HG03565 (cell line): ENCODE measurements around the gene UNC5A.

Experiments
- ATAC-seq: cut with Tn5 transposase; IDR thresholded peaks from one replicate; pipeline ENCODE4 v1.9.1; 2021; ENCODE audit warnings: mild to moderate bottlenecking, moderate library complexity; ENCODE audit not compliant: unreplicated experiment

Gene UNC5A

GRCh38 chr5:176878463-176878862 is 68.1 kb downstream of the UNC5A start:
- ATAC-seq, result no peak

- ATAC-seq, result no peak
These were observed 68.7 kb downstream of the UNC5A start for GRCh38 chr5:176878906-176879662.

DNA sequence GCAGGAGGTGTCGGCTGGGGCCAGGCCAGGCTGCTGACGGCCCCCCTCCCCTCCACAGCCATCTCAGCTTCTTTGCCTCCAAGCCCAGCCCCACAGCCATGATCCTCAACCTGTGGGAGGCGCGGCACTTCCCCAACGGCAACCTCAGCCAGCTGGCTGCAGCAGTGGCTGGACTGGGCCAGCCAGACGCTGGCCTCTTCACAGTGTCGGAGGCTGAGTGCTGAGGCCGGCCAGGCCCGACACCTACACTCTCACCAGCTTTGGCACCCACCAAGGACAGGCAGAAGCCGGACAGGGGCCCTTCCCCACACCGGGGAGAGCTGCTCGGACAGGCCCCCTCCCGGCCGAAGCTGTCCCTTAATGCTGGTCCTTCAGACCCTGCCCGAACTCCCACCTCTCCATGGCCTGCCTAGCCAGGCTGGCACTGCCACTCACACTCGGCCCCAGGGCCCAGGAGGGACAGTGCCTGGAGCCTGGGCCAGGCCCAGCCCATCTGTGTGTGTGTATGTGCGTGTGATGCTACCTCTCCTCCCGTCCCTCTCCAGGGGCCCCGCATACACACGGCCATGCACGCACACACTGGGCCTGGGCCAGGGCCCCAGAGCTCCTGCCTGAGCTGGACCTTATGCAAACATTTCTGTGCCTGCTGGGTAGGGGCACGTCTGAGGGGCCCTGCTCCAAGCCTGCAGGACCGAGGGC is 69.5 kb downstream of the UNC5A start:
- ATAC-seq, result no peak

DNA sequence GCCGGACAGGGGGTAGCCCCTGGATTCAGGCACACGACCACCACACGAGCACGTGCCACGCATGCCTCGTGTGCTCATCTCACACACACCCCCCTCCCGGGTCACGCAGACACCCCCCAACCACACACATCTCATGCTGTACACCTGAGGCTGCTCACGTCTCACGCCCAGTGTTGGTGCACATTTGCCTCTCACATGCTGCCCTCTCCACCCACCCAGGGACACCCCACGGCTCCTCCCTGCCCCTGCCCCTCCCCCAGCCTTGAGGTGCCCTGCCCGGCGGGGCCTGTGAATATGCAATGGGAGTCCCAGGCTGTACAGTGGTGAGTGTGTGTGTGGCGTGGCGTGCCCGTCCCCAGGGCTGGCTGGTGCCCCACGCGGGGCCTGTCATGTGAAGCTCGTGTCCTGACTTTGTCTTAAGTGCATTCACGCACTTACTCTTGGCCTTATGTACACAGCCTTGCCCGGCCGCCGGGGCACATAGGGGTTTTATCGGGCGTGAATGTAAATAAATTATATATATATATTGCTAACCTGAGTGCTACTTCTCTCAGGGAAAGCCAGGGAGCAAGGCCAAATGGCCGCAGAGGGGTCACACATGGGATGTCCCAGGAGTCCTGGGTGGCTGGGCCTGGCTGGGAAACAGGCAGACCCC is 70.1 kb downstream of the UNC5A start:
- no peak for ATAC-seq

DNA sequence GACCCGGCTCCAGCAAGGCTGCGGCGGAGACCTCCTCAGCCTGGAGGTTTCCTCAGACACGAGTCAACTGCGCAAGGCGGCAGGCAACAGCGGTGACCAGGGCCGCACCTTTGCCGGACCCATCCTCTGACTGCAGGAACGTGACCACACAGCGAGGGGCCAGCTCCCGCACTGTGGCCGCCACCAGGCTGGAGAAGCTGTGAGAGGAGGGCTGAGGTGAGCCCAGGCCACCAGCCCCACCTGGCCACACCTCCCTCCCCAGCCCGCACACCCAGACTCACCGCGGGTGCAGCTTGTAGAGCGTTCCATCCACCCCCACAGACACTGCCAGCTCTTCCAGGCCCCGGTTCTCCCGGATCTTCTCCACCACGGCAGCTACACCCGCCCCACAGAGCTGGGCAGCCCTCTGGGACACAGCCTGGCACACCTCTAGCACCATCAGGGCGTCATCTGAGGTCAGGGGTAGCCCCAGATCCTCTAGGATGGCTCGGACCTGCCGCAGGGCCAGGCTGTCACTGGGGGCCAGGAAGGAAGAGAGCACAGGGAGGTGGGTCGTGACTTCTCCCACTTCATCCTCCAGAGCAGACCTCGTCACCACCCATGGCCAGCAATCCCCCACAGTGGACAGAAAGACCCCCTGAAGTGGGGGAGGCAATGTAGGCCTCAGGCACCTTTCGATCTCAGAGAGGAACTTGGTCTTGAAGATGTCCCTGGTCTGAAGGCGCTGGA is 70.8 kb downstream of the UNC5A start:
- no peak for ATAC-seq

DNA sequence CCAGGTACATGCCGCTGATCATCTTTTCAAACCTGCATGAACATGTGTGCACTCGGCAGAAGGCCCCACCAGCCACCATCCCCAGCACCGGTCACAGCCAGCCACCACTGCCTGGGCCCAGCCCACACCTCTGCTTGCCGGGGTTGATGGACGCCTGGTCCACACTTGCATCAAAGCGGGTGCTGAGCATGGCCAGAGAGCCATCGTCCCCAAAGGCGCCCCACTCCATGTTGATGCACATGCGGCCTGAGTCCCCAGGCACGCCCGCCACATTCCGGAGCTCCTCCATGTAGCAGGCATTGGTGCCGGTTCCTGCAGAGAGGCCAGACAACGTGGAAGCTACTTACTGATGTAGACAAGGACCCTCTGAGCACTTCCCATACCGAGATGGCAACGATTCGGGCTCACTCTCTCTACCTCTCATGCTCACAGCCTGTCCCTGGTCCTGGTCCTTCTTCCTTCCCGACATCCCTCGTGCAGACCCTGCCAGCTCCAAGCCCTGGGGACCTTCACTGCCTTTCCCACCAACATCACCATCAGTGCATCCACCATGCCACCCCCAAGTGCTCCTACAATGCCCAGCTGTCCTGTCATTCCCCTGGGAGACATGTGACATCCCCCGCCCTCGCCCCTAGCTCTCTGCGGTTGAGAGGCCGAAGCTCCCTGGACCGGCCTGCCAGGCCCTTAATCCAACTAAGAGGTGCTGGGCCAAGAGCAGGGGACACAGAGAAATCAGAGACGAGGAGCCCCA is 71.6 kb downstream of the UNC5A start:
- ATAC-seq, result no peak

DNA sequence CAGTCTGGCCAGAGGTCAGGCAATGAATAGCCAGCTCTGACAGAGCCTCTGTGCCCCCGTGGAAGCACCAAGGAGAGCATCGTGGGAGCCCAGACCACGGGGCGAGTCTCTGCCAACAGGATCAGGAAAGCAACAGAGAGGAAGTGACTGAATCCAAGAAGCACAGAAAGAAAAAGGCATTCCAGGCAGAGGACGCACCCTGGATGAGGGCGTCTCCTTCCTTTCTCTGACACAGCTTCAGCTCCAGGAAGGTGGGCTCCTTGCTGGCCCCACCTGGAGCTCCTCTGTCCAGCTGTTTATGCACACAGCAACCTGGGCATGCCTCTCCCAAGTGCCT is 72.2 kb downstream of the UNC5A start:
- no peak for ATAC-seq

- no peak for ATAC-seq
These were observed 73.6 kb downstream of the UNC5A start for GRCh38 chr5:176883700-176884570.

GRCh38 chr5:176884571-176884890 is 74.2 kb downstream of the UNC5A start:
- ATAC-seq, result no peak

GRCh38 chr5:176886336-176887251 is 76.2 kb downstream of the UNC5A start:
- no peak for ATAC-seq

- no peak for ATAC-seq
These were observed 77.0 kb downstream of the UNC5A start for GRCh38 chr5:176887252-176887849.

GRCh38 chr5:176888016-176888864 is 77.9 kb downstream of the UNC5A start:
- ATAC-seq, result no peak

DNA sequence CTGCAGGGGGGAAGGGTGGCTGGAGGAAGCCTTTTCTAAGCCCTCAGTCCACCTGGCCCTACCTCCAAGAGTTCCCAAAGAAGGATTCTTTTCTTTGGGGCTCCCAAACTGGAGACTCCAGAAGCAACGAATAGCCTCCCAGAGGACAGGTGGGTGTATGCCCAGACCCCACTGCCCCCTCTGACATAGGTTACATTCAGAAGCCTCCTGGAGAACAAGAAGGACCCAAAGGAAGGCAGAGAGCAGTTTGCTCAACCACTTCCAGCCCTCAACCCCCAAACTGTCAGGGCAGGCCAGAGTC is 78.5 kb downstream of the UNC5A start:
- ATAC-seq, result no peak

DNA sequence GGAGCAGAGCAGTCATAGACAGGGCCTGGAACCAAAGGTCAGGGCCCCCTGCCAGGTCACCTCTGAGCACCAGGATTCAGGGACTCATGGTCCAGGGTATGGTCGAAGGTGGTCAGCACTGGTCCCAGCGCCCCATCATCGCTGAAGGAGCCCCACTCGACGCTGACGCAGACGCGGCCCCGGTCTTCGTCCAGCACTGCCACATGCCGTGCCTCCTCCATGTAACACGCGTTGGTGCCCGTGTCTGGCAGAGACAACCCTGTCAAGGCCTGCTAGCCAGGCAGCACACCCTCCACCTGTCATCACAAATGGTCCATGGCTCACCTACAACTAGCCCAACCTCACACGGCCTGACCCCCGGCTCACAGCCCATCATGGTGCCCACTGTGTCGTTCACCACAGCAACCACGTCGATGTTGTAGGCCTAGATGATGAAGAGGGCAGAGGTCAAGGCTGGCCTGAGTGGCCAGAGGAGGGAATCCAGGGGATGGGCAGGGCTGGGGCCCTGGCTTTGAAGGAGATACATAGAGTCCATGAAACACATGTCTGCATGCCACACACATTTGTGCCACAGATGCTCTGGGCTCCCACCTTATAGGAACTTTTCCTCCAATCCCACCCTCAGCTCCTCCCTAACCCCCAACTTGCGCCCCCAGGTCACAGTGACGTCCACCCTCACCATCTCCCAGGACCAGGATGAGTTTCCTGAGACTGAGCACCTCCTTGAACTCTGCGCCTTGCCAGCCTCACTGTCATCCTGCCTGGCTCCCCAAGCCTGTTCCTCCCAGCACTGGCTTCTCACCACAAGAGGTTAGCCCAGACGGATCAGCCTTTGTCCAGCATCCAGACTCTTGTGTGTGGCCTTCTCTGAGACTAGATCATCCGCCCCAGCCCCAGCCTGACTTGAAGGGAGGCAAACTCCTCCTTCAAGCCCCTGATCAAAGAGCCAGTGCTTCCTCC is 79.2 kb downstream of the UNC5A start:
- no peak for ATAC-seq

- ATAC-seq, result no peak
These were observed 80.3 kb downstream of the UNC5A start for GRCh38 chr5:176890455-176891330.
